GM12872 (cell line): ENCODE measurements around the gene HDGFL3.

Experiments
- CTCF ChIP-seq: IDR thresholded peaks from 3 replicates; pipeline ENCODE4 v1.5.1; 2011; ENCODE audit warnings: low read depth, mild to moderate bottlenecking, low read length, moderate library complexity; ENCODE audit not compliant: insufficient read depth

HDGFL3 gene

GRCh38 chr15:83094583-83094982, 113.0 kb downstream of the HDGFL3 start:
- TF ChIP-seq CTCF = no peak

- no peak for TF ChIP-seq CTCF
These were observed 115.2 kb downstream of the HDGFL3 start for GRCh38 chr15:83092309-83092976.

- no peak for TF ChIP-seq CTCF
These were observed 117.2 kb downstream of the HDGFL3 start for GRCh38 chr15:83090465-83090864.

- TF ChIP-seq CTCF = no peak
These were observed 118.7 kb downstream of the HDGFL3 start for GRCh38 chr15:83088876-83089275.

GRCh38 chr15:83087576-83087975, 120.0 kb downstream of the HDGFL3 start:
- TF ChIP-seq CTCF = no peak

GRCh38 chr15:83085461-83085860, 122.2 kb downstream of the HDGFL3 start:
- TF ChIP-seq CTCF = peak; percentile 17; the same call in 1 of the 3 replicates

- TF ChIP-seq CTCF = no peak
These were observed 124.8 kb downstream of the HDGFL3 start for GRCh38 chr15:83082730-83083386.
